Measurements from ENCODE around the gene TTYH1. TPM values are rescaled to one million over a fixed set of nuclear protein-coding genes. Genes with fewer than 3 reads are reported as not detected.

TTYH1 gene
- total RNA-seq, 1 donor from 2014 or later = 2.9 TPM

DNA sequence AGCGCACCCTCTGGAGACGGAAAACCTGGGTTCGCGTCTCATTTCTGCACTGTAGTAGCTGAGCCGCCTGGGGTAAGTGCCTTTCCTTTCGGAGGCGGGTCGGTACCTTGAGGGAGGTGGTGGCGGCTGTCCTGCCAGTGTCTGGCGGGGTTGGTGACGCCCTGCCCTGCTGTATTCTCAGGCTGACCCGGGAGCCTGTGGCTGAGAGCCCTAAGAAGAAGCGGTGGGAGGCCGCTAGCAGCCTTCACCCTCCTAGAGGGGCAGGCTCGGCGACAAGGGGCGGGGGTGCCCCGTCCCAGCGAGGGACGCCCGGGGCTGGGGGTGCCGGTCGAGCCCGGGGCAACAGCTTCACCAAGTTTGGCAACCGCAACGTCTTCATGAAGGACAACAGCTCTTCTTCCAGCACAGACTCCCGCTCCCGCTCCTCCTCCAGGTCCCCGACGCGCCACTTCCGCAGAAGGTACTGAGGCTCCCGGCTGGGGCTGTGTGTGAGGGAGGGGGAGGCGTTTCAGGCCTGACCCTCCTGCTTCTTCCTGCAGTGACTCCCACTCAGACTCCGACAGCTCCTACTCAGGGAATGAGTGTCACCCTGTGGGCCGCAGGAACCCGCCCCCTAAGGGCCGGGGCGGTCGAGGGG is 40.6 kb downstream of the TTYH1 start:
- TF ChIP-seq, protein P1, sequence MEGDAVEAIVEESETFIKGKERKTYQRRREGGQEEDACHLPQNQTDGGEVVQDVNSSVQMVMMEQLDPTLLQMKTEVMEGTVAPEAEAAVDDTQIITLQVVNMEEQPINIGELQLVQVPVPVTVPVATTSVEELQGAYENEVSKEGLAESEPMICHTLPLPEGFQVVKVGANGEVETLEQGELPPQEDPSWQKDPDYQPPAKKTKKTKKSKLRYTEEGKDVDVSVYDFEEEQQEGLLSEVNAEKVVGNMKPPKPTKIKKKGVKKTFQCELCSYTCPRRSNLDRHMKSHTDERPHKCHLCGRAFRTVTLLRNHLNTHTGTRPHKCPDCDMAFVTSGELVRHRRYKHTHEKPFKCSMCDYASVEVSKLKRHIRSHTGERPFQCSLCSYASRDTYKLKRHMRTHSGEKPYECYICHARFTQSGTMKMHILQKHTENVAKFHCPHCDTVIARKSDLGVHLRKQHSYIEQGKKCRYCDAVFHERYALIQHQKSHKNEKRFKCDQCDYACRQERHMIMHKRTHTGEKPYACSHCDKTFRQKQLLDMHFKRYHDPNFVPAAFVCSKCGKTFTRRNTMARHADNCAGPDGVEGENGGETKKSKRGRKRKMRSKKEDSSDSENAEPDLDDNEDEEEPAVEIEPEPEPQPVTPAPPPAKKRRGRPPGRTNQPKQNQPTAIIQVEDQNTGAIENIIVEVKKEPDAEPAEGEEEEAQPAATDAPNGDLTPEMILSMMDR (IDR thresholded peaks at IDR 0.05; ENCODE audit: partially characterized antibody, unreplicated experiment) = no peak
- Mint-ChIP-seq H3K27ac (ENCODE audit: unreplicated experiment) (no peak overlapping the region), H3K36me3 (ENCODE audit: unreplicated experiment) (peaks cover 5% of the 10 kb centered on the region)

DNA sequence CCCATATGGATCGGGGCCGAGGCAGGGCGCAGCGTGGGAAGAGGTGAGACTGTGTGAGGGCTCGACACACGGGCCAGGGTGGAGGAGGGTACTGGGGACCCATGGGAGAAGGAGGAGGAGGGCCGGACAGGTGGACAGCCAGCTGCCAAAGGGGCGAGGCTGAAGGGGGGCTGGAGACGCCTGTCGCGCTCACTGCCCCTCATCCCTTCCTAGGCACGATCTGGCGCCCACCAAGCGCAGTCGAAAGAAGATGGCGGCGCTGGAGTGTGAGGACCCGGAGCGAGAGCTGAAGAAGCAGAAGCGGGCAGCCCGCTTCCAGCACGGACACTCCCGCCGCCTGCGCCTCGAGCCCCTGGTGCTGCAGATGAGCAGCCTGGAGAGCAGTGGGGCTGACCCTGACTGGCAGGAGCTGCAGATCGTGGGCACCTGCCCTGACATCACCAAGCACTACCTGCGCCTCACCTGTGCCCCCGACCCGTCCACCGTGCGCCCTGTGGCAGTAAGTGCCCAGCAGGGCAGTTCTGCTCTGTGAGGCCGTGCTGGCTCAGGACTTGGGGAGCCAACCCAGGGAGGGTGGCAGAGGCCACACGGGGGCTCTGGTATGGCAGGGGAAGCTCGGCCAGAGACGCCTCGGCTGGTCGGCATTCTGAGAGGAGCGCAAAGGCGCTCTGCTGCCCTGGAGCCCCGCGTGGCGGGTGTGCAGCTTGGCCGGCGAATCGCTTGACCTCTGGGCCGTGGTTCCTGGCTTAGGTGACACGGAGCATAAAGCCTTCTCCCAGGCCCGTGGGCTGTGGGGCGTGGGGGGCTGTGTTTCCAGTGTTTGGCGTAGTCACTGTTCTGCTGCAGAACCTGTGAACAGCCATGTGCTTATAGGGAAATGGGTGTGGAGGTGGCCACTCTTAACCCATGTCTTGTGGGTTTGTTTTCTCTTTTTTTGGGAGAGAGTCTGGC is 41.4 kb downstream of the TTYH1 start:
- TF ChIP-seq, protein P1 (IDR thresholded peaks at IDR 0.05; ENCODE audit: partially characterized antibody, unreplicated experiment) = no peak
- H3K27ac Mint-ChIP-seq (ENCODE audit: unreplicated experiment) = no peak overlapping the region
- peaks cover 11% of the 10 kb centered on the region for H3K27me3 Mint-ChIP-seq (ENCODE audit: unreplicated experiment)
- no peak for DNase-seq
- no peak overlapping the region for H3K4me3 Mint-ChIP-seq (ENCODE audit: unreplicated experiment)
- peaks cover 16% of the 10 kb centered on the region for H3K9me3 Mint-ChIP-seq (ENCODE audit: unreplicated experiment)
- peaks cover 3% of the 10 kb centered on the region for H3K4me1 Mint-ChIP-seq (ENCODE audit: low read depth, unreplicated experiment)
- H3K36me3 Mint-ChIP-seq (ENCODE audit: unreplicated experiment) = peaks cover 5% of the 10 kb centered on the region

More for the DNA sequence above, 40.6 kb downstream of the TTYH1 start:
- DNase-seq = no peak
- Mint-ChIP-seq H3K9me3 (ENCODE audit: unreplicated experiment) (peaks cover 15% of the 10 kb centered on the region), H3K4me1 (ENCODE audit: low read depth, unreplicated experiment) (peaks cover 2% of the 10 kb centered on the region), H3K4me3 (ENCODE audit: unreplicated experiment) (no peak overlapping the region), H3K27me3 (ENCODE audit: unreplicated experiment) (peaks cover 13% of the 10 kb centered on the region)

DNA sequence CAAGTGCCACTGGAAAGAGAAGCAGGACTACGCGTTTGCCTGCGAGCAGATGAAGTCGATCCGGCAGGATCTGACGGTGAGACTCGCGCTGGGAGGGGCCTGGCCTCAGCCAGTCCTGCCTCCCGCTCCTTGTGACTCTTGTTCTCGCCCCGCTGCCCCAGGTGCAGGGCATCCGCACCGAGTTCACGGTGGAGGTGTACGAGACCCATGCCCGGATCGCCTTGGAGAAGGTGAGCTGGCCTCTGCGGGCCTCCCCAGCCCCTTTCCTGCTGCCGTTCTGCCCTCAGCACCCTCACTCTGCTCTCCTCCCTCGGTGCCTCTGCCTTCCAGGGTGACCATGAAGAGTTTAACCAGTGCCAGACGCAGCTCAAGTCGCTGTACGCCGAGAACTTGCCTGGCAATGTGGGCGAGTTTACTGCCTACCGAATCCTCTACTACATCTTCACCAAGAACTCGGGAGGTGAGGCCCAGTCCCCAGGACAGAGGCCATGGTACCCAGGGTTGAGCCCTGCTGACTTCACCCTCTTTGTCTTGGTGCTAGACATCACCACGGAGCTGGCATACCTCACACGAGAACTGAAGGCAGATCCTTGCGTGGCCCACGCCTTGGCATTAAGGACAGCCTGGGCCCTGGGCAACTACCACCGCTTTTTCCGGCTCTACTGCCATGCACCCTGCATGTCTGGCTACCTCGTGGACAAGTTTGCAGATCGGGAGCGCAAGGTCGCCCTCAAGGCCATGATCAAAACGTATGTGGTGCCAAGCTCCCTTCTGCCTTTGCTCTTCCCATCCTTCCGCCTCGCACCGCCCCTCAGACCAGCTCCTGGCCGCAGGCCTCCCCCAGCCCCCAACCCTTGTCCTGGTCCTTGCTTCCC is 42.7 kb downstream of the TTYH1 start:
- peaks cover 4% of the 10 kb centered on the region for H3K36me3 Mint-ChIP-seq (ENCODE audit: unreplicated experiment)
- H3K27ac Mint-ChIP-seq (ENCODE audit: unreplicated experiment) = no peak overlapping the region
- DNase-seq = no peak
- H3K9me3 Mint-ChIP-seq (ENCODE audit: unreplicated experiment) = peaks cover 18% of the 10 kb centered on the region
- TF ChIP-seq, protein P1 (IDR thresholded peaks at IDR 0.05; ENCODE audit: partially characterized antibody, unreplicated experiment) = no peak
- peaks cover 11% of the 10 kb centered on the region for H3K27me3 Mint-ChIP-seq (ENCODE audit: unreplicated experiment)
- H3K4me3 Mint-ChIP-seq (ENCODE audit: unreplicated experiment) = no peak overlapping the region
- peaks cover 3% of the 10 kb centered on the region for H3K4me1 Mint-ChIP-seq (ENCODE audit: low read depth, unreplicated experiment)

DNA sequence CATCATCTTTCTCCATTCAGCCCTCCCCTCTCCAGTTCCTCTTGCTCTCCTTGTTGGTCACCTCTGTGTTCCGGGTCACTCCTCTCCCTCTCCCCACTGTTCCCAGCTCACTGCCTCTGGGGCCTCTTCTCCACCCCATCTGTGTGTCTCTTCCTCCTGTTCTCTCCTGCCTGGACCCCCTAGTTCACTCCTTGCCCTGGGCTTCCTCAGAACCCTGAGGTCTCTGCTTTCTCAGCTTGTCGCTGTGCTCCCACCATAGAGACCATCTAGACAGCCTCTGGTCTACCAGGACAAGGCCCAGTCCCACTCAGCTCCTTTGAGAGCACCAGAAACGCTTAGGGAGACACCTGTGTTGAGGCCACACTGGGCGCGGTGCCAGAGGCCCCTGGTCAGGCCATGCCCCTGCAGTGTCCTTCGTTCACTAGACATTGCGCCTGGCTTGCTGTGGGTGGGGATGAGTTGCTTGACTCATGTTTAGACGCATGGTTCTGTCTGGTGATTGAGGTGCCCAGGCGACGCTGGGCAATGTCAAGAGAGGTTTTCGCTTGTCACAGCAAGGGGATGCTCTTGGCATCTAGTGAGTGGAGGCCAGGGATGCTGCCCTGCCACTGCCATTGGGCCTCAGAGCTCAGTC is 43.5 kb downstream of the TTYH1 start:
- H3K27me3 Mint-ChIP-seq (ENCODE audit: unreplicated experiment) = peaks cover 12% of the 10 kb centered on the region
- TF ChIP-seq, protein P1 (IDR thresholded peaks at IDR 0.05; ENCODE audit: partially characterized antibody, unreplicated experiment) = no peak
- no peak for DNase-seq
- H3K9me3 Mint-ChIP-seq (ENCODE audit: unreplicated experiment) = peaks cover 18% of the 10 kb centered on the region
- H3K4me3 Mint-ChIP-seq (ENCODE audit: unreplicated experiment) = no peak overlapping the region
- peaks cover 3% of the 10 kb centered on the region for H3K4me1 Mint-ChIP-seq (ENCODE audit: low read depth, unreplicated experiment)
- H3K27ac Mint-ChIP-seq (ENCODE audit: unreplicated experiment) = peak overlapping the region; percentile 52
- H3K36me3 Mint-ChIP-seq (ENCODE audit: unreplicated experiment) = no peaks in the 10 kb centered on the region

Data from glutamatergic neuron (in vitro differentiated cells).